Muscle layer of colon (tissue), 2 donors: ENCODE results near the gene BANP.
"Not testable (repeated sequence)": the region's sequence is repeated elsewhere in the genome, so short reads cannot be mapped to it uniquely, and the experiment has no call there.

Source experiments
- H3K27ac ChIP-seq: one replicate; pipeline ENCODE4 v1.7.0; 2013; ENCODE audit warnings: low read depth, mild to moderate bottlenecking, low read length, moderate library complexity
- H3K27me3 ChIP-seq, 2 donors: one replicate each; pipeline ENCODE4 v1.7.0; 2013; ENCODE audit warnings: low read length in 2 of 2, mild to moderate bottlenecking in 2 of 2; ENCODE audit not compliant: insufficient read depth in 2 of 2, control insufficient read depth in 1 of 2
- H3K36me3 ChIP-seq: one replicate; pipeline ENCODE4 v1.7.0; 2013; ENCODE audit warnings: mild to moderate bottlenecking, low read length; ENCODE audit not compliant: insufficient read depth
- H3K4me1 ChIP-seq: one replicate; pipeline ENCODE4 v1.7.0; 2013; ENCODE audit warnings: mild to moderate bottlenecking, low read length; ENCODE audit not compliant: insufficient read depth
- H3K4me3 ChIP-seq, 2 donors: one replicate each; pipeline ENCODE4 v1.7.0; 2013; ENCODE audit warnings: low read length in 2 of 2, low read depth in 1 of 2, mild to moderate bottlenecking in 1 of 2, moderate library complexity in 1 of 2
- H3K9ac ChIP-seq: one replicate; pipeline ENCODE4 v1.7.0; 2013; ENCODE audit warnings: low read length
- H3K9me3 ChIP-seq: one replicate; pipeline ENCODE4 v1.7.0; 2013; ENCODE audit warnings: mild to moderate bottlenecking, low read length
- donor health status: abdominal sarcoma.
- donor health status: Adenocarcinoma of cecum.

Gene BANP

DNA sequence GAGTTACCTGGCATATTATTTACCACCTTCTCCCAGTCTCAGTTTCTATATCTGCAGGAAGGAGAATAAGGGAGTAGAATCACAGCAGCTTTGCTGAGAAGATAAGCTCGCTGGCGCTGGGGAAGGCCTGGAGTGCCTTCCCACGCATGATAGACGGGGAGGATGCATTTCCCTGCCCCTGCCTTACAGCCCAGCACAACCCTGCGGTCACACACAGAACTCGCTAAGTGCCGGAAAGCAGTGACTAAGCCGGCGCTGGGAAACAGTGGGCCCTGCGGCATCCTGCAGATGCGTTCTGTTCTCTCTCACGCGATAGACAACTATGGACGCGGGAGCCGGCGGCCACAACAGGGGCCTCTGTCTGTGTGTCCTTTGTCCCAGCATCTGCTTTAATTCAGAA, 19.7 kb upstream of the BANP start:
- H3K4me3 ChIP-seq = no peak overlapping the region
- no peak overlapping the region for H3K27ac ChIP-seq
- H3K9me3 ChIP-seq = no peaks in the 10 kb centered on the region
- no peaks in the 10 kb centered on the region for H3K36me3 ChIP-seq
- H3K27me3 ChIP-seq = no peaks in the 10 kb centered on the region
- H3K9ac ChIP-seq = no peak overlapping the region
- H3K4me1 ChIP-seq = no peaks in the 10 kb centered on the region

DNA sequence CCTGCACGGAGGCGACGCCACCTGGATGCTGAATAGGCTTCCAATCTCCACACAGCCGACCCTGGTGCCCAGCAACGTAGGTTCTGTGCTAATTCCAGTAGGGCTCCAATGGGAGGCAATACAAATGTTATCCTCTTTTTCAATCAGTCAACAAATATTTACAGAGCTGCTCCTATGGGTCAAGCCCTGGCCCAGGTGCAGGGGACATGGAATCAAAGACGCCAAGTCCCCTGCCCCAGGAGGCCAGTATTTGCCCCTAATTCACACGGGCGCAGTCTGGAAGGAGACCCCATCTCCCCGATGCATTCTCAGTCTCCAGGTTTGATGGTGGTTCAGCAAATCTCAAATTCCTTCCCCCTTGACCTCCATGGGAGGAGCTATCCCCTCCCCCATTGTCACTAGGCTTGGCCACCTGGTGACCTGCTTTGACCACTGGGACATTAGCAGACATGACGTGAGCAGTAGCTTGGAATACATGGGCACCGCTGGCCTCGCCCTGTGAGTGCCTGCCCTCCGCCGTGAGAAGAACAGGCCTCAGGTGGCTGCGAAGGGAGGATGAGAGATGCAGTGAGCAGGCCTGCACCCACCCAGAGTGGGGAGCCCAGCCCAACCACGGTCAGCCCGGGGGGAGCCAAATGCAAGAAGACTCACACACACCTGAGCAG, 18.6 kb upstream of the BANP start:
- not testable (repeated sequence) for H3K9ac ChIP-seq, H3K36me3 ChIP-seq

DNA sequence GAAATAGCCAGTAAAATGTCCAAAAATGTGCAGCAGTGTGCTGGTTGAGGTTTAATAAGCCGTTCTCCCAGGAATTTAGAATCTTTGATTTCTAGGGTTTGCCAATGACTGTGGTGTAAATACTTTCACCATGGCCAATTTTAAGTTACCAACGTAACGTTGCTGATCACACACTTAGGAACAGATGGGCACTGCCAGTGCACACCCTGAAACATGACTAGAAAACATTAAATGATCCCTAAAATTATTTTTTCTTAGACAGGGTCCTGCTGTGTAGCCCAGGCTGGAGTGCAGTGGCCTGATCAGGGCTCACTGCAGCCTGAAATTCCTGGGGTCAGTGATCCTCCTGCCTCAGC, 18.1 kb upstream of the BANP start:
- Histone ChIP-seq H3K9me3 (no peaks in the 10 kb centered on the region), H3K36me3 (no peaks in the 10 kb centered on the region), H3K27me3 (no peaks in the 10 kb centered on the region), H3K9ac (no peak overlapping the region), H3K4me1 (no peaks in the 10 kb centered on the region), H3K27ac (no peak overlapping the region), H3K4me3 (no peak overlapping the region)

More for the DNA sequence above, 18.6 kb upstream of the BANP start:
- H3K4me1 ChIP-seq, H3K27ac ChIP-seq, H3K4me3 ChIP-seq, H3K9me3 ChIP-seq, H3K27me3 ChIP-seq: not testable (repeated sequence)

DNA sequence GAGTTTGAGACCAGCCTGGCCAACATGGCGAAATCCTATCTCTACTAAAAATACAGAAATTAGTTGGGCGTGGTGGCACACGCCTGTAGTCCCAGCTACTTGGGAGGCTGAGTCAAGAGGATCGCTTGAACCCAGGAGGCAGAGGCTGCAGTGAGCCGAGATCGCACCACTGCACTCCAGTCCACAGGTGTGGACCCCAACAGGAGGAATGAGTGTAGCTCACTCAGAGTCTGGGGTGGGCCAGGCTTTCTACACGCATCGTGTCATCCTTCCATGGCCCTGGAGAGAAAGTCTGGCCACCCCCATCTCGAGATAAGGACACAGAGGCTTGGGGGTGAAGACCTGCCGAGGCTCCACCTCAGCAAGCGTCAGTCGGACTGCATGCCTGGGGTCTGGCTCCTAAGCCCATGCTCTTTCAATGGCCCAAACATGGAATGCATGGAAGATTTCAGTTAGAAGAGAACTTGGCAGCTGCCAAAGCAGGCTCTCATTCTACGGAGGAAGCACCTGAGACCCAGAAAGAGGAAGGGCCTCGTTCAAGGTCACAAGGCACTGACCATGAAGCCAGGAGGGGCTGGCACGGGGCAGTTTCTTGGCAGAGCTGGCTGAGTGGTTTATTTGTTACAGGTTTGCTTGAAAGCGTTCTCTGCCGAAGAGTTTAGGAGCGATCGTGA, 16.3 kb upstream of the BANP start:
- H3K36me3 ChIP-seq, H3K27ac ChIP-seq, H3K4me3 ChIP-seq, H3K9me3 ChIP-seq, H3K9ac ChIP-seq, H3K27me3 ChIP-seq, H3K4me1 ChIP-seq: not testable (repeated sequence)

DNA sequence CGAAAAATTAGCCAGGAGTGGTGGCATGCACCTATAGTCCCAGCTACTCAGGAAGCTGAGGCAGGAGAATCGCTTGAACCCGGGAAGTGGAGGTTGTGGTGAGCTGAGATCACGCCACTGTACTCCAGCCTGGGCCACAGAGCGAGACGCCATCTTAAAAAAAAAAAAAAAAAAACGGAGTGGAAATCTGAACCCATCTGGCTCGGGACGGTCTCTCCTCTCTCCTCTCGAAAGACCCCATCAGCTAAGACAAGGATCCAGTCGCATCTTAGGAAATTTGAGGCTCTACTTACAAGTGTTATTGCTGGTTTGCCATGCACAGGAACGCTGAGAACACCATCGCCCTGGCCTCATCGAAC, 15.2 kb upstream of the BANP start:
- H3K27me3 ChIP-seq, H3K27ac ChIP-seq, H3K4me1 ChIP-seq, H3K4me3 ChIP-seq, H3K9me3 ChIP-seq, H3K36me3 ChIP-seq, H3K9ac ChIP-seq: not testable (repeated sequence)

DNA sequence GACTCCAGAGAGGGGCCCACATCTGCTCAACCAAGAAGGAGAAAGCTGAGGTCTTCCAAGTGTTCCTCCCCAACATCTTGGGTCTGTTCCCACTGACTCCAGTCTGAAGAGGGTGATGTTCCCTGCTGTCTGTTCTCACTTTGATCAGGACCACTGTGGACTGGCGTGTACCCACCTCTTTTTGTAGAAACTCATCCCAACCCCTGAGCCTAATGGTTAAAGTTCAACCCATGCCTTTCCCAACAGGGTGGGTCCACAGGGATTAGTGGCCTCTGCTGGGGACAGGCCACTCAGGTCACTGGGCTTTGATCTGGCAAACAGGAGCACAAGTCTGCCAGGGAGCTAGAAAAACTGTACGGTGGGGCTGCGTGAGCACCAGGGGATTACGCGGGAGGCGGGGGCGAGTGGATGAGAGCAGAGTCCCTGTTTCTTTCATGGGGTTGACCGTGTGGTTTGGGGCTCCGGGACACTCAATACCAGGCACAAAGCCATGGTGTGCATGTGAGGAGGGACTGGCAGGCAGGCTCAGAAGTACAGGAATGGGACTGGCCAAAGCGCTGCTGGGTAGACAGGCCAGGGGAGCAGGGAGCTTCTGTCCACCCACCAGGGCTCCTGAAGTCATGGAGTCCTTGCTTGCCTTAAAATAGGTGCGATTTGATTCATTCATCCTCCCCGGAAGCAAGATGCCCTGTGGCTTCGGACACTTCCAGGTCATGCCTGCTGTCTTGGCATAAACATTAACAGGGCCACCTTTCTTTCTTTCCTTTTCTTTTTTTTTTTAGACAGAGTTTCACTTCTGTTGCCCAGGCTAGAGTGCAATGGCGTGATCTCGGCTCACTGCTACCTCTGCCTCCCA, 14.6 kb upstream of the BANP start, which contains the start of gene CA5A:
Gene CA5A, minus strand, starts transcription at position 155 of the 856 bp plus-strand sequence. Its CDS starts 79 bp downstream, at position 76.
- Histone ChIP-seq H3K9ac (no peak within 1 kb of the TSS), H3K36me3 (no peaks in the 10 kb centered on the region), H3K27ac (no peak within 1 kb of the TSS), H3K9me3 (no peaks in the 10 kb centered on the region), H3K4me1 (no peaks in the 10 kb centered on the region), H3K27me3 (no peaks in the 10 kb centered on the region), H3K4me3 (no peak within 1 kb of the TSS)

DNA sequence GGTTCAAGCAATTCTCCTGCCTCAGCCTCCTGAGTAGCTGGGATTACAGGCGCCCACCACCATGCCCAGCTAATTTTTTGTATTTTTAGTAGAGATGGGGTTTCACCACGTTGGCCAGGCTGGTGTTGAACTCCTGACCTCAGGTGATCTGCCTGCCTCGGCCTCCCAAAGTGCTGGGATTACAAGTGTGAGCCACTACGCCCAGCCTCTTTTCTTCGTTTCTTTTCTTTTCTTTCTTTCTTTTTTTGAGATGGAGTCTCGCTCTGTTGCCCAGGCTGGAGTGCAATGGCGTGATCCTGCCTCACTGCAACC, 14.0 kb upstream of the BANP start:
- not testable (repeated sequence) for H3K4me1 ChIP-seq, H3K36me3 ChIP-seq, H3K9me3 ChIP-seq, H3K27ac ChIP-seq, H3K27me3 ChIP-seq, H3K4me3 ChIP-seq, H3K9ac ChIP-seq

DNA sequence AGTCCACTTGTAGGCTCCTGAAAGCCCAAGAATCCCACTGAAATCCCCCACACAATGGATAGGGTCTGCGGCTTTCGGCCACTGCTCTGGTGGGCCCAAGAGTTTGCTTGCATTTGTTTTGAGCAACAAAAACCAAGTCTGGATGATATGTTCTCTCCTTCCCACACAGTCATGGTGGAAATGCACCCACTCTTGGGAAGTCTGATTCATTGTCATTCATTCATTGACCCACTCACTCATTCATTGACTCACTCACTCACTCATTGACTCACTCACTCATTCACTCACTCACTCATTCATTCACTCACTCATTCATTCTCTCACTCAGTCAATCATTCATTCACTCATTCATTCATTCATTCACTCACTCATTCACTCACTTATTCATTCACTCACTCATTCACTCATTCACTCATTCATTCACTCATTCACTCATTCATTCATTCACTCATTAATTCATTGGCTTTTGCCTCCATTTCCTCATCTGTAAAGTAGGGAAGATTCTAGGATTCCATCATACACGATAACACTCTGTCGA, 12.8 kb upstream of the BANP start:
- no peaks in the 10 kb centered on the region for H3K36me3 ChIP-seq
- H3K9me3 ChIP-seq = no peaks in the 10 kb centered on the region
- H3K27ac ChIP-seq = no peak overlapping the region
- H3K4me3 ChIP-seq = no peak overlapping the region
- H3K27me3 ChIP-seq = no peaks in the 10 kb centered on the region
- H3K9ac ChIP-seq = no peak overlapping the region
- no peaks in the 10 kb centered on the region for H3K4me1 ChIP-seq

DNA sequence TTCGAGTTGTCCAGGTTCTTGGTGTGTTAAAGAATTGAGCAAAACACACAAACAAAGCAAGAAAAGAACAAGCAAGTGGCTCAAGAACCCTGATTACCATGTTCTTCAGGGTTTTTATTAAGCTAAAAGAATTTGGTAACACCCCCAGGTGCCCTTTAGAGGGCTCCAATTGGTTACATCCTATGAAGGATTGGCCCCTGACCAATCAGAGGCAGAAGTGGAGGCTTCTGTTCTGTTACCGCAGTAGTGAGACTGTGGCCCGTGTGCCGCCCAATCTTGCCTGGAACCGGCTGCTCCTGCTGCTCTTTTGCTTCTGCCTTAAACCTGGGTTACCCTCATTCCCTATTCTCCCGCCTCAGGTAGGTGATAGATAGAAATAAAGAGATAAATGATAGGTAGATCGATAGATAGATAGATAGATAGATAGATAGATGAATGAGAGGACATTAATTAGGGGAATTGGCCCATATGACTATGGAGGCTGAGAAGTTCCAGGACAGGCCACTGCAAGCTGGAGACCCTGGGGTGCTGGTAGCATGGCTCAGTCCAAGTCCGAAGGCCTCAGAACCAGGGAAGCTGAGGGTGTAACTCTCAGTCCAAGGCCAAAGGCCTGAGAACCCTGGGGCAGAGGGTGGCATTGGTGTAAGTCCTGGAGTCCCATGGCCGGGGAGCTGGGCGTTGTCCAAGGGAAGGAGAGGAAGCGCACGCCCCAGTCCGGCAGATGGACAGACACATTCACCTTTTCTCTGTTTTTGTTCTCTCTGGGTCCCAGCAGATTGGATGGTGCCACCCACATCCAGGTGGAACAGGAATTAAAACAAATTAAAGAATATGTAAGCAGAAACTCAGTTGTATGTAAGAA, 11.4 kb upstream of the BANP start:
- H3K36me3 ChIP-seq = no peaks in the 10 kb centered on the region
- H3K27me3 ChIP-seq = no peaks in the 10 kb centered on the region
- no peak overlapping the region for H3K4me3 ChIP-seq
- no peaks in the 10 kb centered on the region for H3K4me1 ChIP-seq
- no peaks in the 10 kb centered on the region for H3K9me3 ChIP-seq
- H3K27ac ChIP-seq = no peak overlapping the region
- no peak overlapping the region for H3K9ac ChIP-seq

DNA sequence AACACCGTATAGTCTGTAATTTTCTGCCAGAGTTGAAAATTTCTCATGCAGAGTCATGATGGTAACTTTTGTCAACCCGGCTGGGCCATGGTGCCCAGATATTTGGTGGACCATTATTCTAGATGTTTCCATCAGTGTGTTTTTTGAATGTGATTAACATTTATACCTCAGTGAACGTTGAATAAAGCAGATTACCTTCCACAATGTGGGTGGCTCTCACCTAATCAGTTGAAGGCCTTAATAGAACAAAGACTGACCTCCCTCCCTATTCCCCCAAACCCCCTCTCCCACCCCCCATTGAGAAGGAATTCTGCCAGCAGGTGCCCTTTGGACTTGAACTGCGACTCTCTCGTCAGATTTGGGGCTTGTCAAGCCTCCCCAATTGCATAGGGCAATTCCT, 8.6 kb upstream of the BANP start:
- Histone ChIP-seq H3K4me3 (no peak overlapping the region), H3K9me3 (no peaks in the 10 kb centered on the region), H3K9ac (no peak overlapping the region), H3K4me1 (no peaks in the 10 kb centered on the region), H3K27me3 (no peaks in the 10 kb centered on the region), H3K27ac (no peak overlapping the region), H3K36me3 (no peaks in the 10 kb centered on the region)
